Activated CD8-positive, alpha-beta T cell treated with anti-CD3 and anti-CD28 coated beads for 36 hours (primary cell): ENCODE data around the gene MB21D2. TPM values are rescaled to one million over a fixed set of nuclear protein-coding genes. Genes with fewer than 3 reads are reported as not detected.
A peak's percentile ranks its signal among the peaks of the same experiment; 100 is the strongest.
"Not testable (repeated sequence)": the region's sequence is repeated elsewhere in the genome, so short reads cannot be mapped to it uniquely, and the experiment has no call there.

Experiments
- ATAC-seq: fragments of 200-7000 bp; cut with Tn5 transposase; one replicate; pipeline ENCODE4 v1.10.0; 2021; ENCODE audit warnings: mild to moderate bottlenecking, moderate library complexity
- CTCF ChIA-PET: fragments of 350-600 bp; sonication (Branson Sonifier 250); formaldehyde crosslinking; loops from one replicate; lab custom pipeline; 2021; ENCODE audit warnings: antibody characterized with exemption; lab: Charles Lee
- POLR2A ChIA-PET: fragments of 350-600 bp; sonication (Branson Sonifier 250); formaldehyde crosslinking; loops from one replicate; lab custom pipeline; 2021; ENCODE audit warnings: antibody characterized with exemption; lab: Charles Lee
- DNase-seq: peaks from one replicate; pipeline ENCODE4 v3.0.0-alpha.2; 2020
- H3K27ac Mint-ChIP-seq: one replicate; pipeline ENCODE4 v1.8.0; 2021; ENCODE audit warnings: mild to moderate bottlenecking, mixed read lengths
- H3K27me3 Mint-ChIP-seq: one replicate; pipeline ENCODE4 v1.8.0; 2021; ENCODE audit warnings: mixed read lengths
- H3K36me3 Mint-ChIP-seq: one replicate; pipeline ENCODE4 v1.8.0; 2021; ENCODE audit warnings: low read depth, mixed read lengths
- H3K4me1 Mint-ChIP-seq: one replicate; pipeline ENCODE4 v1.8.0; 2021; ENCODE audit warnings: low read depth, mixed read lengths
- H3K4me3 Mint-ChIP-seq: one replicate; pipeline ENCODE4 v1.8.0; 2021; ENCODE audit warnings: mild to moderate bottlenecking, moderate library complexity, mixed read lengths
- H3K9me3 Mint-ChIP-seq: one replicate; pipeline ENCODE4 v1.8.0; 2021; ENCODE audit warnings: mixed read lengths
- CTCF ChIP-seq: fragments of 200-600 bp; IDR thresholded peaks from one replicate; pipeline ENCODE4 v1.8.0; 2022; ENCODE audit warnings: antibody characterized with exemption, mild to moderate bottlenecking
- intact Hi-C: fragments of 100-400 bp; cut with micrococcal nuclease; formaldehyde crosslinking; loops from one replicate; pipeline ENCODE4 v1.10.0; 2022
- total RNA-seq, 2 experiments: library from RNA; stranded (reverse); gene quantifications; one replicate each; pipeline ENCODE4 v1.2.3, GENCODE V29; 2021

The MB21D2 gene
- total RNA-seq, 2 experiments from 2014 or later = 3.1 to 3.2 TPM

DNA sequence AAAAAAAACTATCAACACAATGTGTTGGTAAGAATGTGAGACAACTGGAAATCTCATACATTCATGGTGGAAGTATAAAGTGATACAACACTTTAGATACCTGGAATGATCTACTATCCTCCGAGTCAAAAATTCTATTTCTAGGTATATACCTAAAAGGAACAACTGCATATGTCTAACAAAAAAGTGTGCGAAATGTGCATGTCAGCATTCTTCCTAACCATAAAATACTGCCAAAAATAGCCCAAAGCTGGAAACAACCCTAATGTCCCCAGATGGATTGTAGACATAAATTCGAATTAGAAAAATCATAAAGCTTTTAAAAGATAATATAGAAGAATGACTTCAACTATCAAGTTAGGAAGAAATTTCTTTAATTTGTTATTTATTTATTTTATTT lies 139.1 kb downstream of the MB21D2 start:
- Mint-ChIP-seq H3K4me3 (no peak overlapping the region), H3K36me3 (no peaks in the 10 kb centered on the region), H3K4me1 (no peaks in the 10 kb centered on the region), H3K27ac (no peak overlapping the region), H3K9me3 (peaks cover 9% of the 10 kb centered on the region), H3K27me3 (peaks cover 3% of the 10 kb centered on the region)
- DNase-seq (no peak), ATAC-seq (no peak)
- CTCF ChIA-PET = no interaction called here
- intact Hi-C loops = no loop called here
- POLR2A ChIA-PET = no interaction called here
- TF ChIP-seq CTCF = no peak

GRCh38 chr3:192774341-192774740 lies 143.3 kb downstream of the MB21D2 start:
- H3K27ac Mint-ChIP-seq, H3K4me1 Mint-ChIP-seq, H3K4me3 Mint-ChIP-seq, H3K27me3 Mint-ChIP-seq, POLR2A ChIA-PET, ATAC-seq, H3K9me3 Mint-ChIP-seq, intact Hi-C loops, H3K36me3 Mint-ChIP-seq, CTCF ChIA-PET, DNase-seq: not testable (repeated sequence)

DNA sequence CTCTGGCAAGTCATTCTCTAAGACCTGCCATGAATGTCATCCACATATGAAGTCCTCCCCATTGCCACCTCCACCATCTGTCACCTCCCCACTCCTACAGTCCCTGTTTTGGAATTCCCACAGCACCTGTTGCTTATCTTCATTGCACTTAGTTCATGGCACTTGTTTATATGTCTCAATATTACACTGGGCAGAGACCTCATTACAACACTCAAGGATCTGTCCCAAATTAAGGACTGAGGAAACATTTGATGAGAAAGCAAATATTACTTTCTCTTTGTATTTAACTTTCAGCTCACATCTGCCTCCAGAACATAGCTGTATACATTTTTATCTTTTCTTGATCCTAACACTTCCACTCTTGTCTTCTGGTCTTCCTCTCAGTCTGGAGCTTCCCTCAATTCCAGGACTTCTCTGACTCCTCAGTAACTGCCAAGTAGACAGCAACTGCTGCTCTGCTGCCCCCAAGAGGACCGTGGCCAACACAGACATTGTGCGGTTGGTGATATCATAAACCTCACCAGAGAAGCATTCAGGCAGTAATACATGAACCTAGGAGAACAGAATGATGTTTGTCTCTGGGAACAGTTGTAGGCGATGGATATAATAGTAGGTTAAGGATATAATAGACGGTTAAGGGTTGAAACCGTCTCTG lies 145.3 kb downstream of the MB21D2 start:
- DNase-seq (peak; percentile 6), ATAC-seq (no peak)
- ChIA-PET CTCF (no interaction called here), POLR2A (no interaction called here)
- no peaks in the 10 kb centered on the region for H3K36me3 Mint-ChIP-seq
- TF ChIP-seq CTCF = no peak
- no peak overlapping the region for H3K4me3 Mint-ChIP-seq
- no peak overlapping the region for H3K27ac Mint-ChIP-seq
- intact Hi-C loops = no loop called here
- H3K9me3 Mint-ChIP-seq = peaks cover 9% of the 10 kb centered on the region
- peaks cover 3% of the 10 kb centered on the region for H3K27me3 Mint-ChIP-seq
- H3K4me1 Mint-ChIP-seq = no peaks in the 10 kb centered on the region

- ATAC-seq = no peak
- H3K27me3 Mint-ChIP-seq = peaks cover 5% of the 10 kb centered on the region
- H3K27ac Mint-ChIP-seq = no peak overlapping the region
- no peak overlapping the region for H3K4me3 Mint-ChIP-seq
- ChIA-PET CTCF (no interaction called here), POLR2A (no interaction called here)
- no peaks in the 10 kb centered on the region for H3K4me1 Mint-ChIP-seq
- DNase-seq = no peak
- intact Hi-C loops = no loop called here
- no peaks in the 10 kb centered on the region for H3K36me3 Mint-ChIP-seq
- H3K9me3 Mint-ChIP-seq = no peaks in the 10 kb centered on the region
- no peak for TF ChIP-seq CTCF
These were observed 159.0 kb downstream of the MB21D2 start for GRCh38 chr3:192758654-192759053.

DNA sequence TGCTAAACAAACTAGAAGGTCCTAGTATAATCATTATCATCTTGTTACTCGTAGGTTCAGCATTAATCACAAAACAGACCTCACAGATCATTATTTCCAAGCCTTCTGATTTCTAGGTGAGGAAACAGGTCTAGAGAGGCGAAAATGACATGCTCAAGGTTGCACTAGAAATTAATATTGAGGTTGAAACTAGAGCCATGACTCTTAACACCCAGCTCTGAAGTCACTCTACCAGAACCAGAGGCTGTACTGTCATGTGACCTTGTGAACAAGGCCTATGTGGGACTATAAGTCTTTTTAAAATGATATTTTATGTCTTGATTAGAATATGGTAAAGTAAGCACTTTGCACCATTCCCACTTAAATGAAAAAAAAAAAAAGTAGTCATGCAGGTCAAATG lies 166.5 kb downstream of the MB21D2 start:
- no peak overlapping the region for H3K27ac Mint-ChIP-seq
- H3K36me3 Mint-ChIP-seq = no peaks in the 10 kb centered on the region
- ChIA-PET CTCF (no interaction called here), POLR2A (no interaction called here)
- ATAC-seq = no peak
- H3K4me3 Mint-ChIP-seq = no peak overlapping the region
- intact Hi-C loops = no loop called here
- no peaks in the 10 kb centered on the region for H3K4me1 Mint-ChIP-seq
- no peak for TF ChIP-seq CTCF
- no peaks in the 10 kb centered on the region for H3K9me3 Mint-ChIP-seq
- no peak for DNase-seq
- H3K27me3 Mint-ChIP-seq = peaks cover 5% of the 10 kb centered on the region
